OCI-LY7 (cell line): Measurements from ENCODE around the gene SPOCK1. TPM values are rescaled to one million over a fixed set of nuclear protein-coding genes. Genes with fewer than 3 reads are reported as not detected.

Source experiments
- BruUV-seq: library from RNA; stranded (reverse); fragments of 400-500 nt; replicated peaks from 2 replicates; lab custom pipeline; 2021; lab: Mats Ljungman, UMichigan
- CTCF ChIA-PET: fragments of 300-600 bp; sonication (Branson Sonifier 250); formaldehyde crosslinking; loops from one replicate; lab custom pipeline; 2022; ENCODE audit warnings: antibody characterized with exemption; ENCODE audit not compliant: unreplicated experiment; lab: Charles Lee
- POLR2A ChIA-PET: fragments of 300-600 bp; sonication (Branson Sonifier 250); formaldehyde crosslinking; loops from one replicate; lab custom pipeline; 2022; ENCODE audit warnings: antibody characterized with exemption; lab: Charles Lee
- DNase-seq: peaks from one replicate; pipeline ENCODE4 v3.0.0-alpha.2; 2015; ENCODE audit warnings: low spot score
- H2AFZ ChIP-seq: fragments of 200-600 bp; sonication (generic), shearing (Covaris generic); 2 replicates; pipeline ENCODE4 v1.6.1; 2014; ENCODE audit warnings: mild to moderate bottlenecking, antibody characterized with exemption, low read length, moderate library complexity
- H3K27ac ChIP-seq: fragments of 200-600 bp; sonication (generic); 2 replicates; pipeline ENCODE4 v1.5.1; 2014; ENCODE audit warnings: mixed run types, low read depth, mild to moderate bottlenecking, moderate library complexity, low read length, inconsistent platforms; ENCODE audit not compliant: poor library complexity, severe bottlenecking
- H3K36me3 ChIP-seq: fragments of 200-600 bp; sonication (generic); 2 replicates; pipeline ENCODE4 v1.6.1; 2014; ENCODE audit warnings: mild to moderate bottlenecking, antibody characterized with exemption, low read length, moderate library complexity, mixed read lengths; ENCODE audit not compliant: insufficient read depth
- H3K4me1 ChIP-seq: fragments of 200-600 bp; sonication (generic); 2 replicates; pipeline ENCODE4 v1.5.1; 2014; ENCODE audit warnings: mild to moderate bottlenecking, low read length; ENCODE audit not compliant: insufficient read depth, poor library complexity, severe bottlenecking
- H3K4me2 ChIP-seq: fragments of 200-600 bp; sonication (generic); 2 replicates; pipeline ENCODE4 v1.6.1; 2014; ENCODE audit warnings: mild to moderate bottlenecking, low read length
- H3K4me3 ChIP-seq: fragments of 200-600 bp; sonication (generic); 2 replicates; pipeline ENCODE4 v1.5.1; 2014; ENCODE audit warnings: mild to moderate bottlenecking, low read depth, low read length; ENCODE audit not compliant: poor library complexity, severe bottlenecking
- H3K79me2 ChIP-seq: fragments of 200-600 bp; sonication (generic); 2 replicates; pipeline ENCODE4 v1.6.1; 2016; ENCODE audit warnings: low read depth, mild to moderate bottlenecking, low read length, moderate library complexity, mixed read lengths; ENCODE audit not compliant: insufficient read depth
- H3K9me2 ChIP-seq: fragments of 200-600 bp; sonication (generic); 2 replicates; pipeline ENCODE4 v1.6.1; 2016; ENCODE audit warnings: mild to moderate bottlenecking, low read length, mixed read lengths; ENCODE audit not compliant: insufficient read depth
- H3K9me3 ChIP-seq: fragments of 200-600 bp; sonication (generic); 2 replicates; pipeline ENCODE4 v1.6.1; 2014; ENCODE audit warnings: mild to moderate bottlenecking, mixed run types, low read length, mixed read lengths
- H4K20me1 ChIP-seq: fragments of 200-600 bp; sonication (generic); 2 replicates; pipeline ENCODE4 v1.6.1; 2014; ENCODE audit warnings: mild to moderate bottlenecking, antibody characterized with exemption, low read length, moderate library complexity, mixed read lengths; ENCODE audit not compliant: insufficient read depth
- CTCF ChIP-seq: fragments of 200-600 bp; sonication (generic); conservative IDR thresholded peaks from 2 replicates; pipeline ENCODE4 v1.5.1; 2014; ENCODE audit warnings: mild to moderate bottlenecking, antibody characterized with exemption, low read length, moderate library complexity, mixed read lengths
- EZH2phosphoT487 ChIP-seq: fragments of 200-600 bp; sonication (generic); IDR thresholded peaks from 2 replicates; pipeline ENCODE4 v1.6.1; 2018; ENCODE audit warnings: low read depth, borderline replicate concordance, mild to moderate bottlenecking, mixed run types, antibody characterized with exemption, low read length, moderate library complexity, mixed read lengths
- intact Hi-C: fragments of 100-400 bp; cut with micrococcal nuclease; formaldehyde crosslinking; loops from one replicate; pipeline ENCODE4 v1.10.0; 2022; ENCODE audit not compliant: unreplicated experiment
- total RNA-seq, 2 experiments: library from RNA; depleted of rRNA in 1 of 2; stranded (reverse); fragments of >200 nt in 1 of 2; shearing (Covaris generic) in 1 of 2; gene quantifications; 2 replicates each; pipeline ENCODE4 v1.2.3, GENCODE V29; 2014 to 2022

The SPOCK1 gene
- total RNA-seq, 2 experiments from 2014 or later = 0.29 to 1.5 TPM

DNA sequence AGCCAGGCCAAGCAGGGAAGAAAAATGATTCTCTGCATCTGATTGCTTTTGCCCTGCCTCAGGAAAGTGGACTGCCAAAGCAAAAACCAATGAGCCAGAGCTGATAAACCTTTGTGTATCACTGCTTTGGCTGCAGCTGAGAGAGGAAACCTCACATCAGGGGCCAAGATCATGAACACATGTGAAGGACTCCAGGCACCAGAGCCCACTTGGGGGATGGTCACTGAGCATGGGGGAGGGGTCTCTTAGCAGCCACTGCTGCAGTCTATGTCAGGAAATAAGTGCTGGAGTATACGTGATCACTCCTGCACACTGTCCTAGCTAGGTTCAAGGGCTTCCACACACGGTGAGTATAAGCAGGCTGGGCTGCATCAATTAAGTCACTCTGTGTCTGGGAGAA lies 229.9 kb downstream of the SPOCK1 start:
- H3K79me2 ChIP-seq = no peaks in the 10 kb centered on the region
- TF ChIP-seq EZH2phosphoT487 (no peak), CTCF (no peak)
- H3K4me1 ChIP-seq = no peaks in the 10 kb centered on the region
- DNase-seq = no peak
- H2AFZ ChIP-seq = no peak overlapping the region
- intact Hi-C loops = no loop called here
- no peaks in the 10 kb centered on the region for H3K36me3 ChIP-seq
- no peaks in the 10 kb centered on the region for H4K20me1 ChIP-seq
- H3K4me2 ChIP-seq = no peak overlapping the region
- ChIA-PET POLR2A (interaction anchor here (1.1 kb wide), 1 partner anchor 12 kb away, joined by 3 read pairs; no protein-coding TSS in a partner anchor), CTCF (no interaction called here)
- H3K27ac ChIP-seq = no peak overlapping the region
- H3K9me2 ChIP-seq = no peaks in the 10 kb centered on the region
- BruUV-seq = no TSS peak
- no peak overlapping the region for H3K4me3 ChIP-seq
- no peaks in the 10 kb centered on the region for H3K9me3 ChIP-seq

DNA sequence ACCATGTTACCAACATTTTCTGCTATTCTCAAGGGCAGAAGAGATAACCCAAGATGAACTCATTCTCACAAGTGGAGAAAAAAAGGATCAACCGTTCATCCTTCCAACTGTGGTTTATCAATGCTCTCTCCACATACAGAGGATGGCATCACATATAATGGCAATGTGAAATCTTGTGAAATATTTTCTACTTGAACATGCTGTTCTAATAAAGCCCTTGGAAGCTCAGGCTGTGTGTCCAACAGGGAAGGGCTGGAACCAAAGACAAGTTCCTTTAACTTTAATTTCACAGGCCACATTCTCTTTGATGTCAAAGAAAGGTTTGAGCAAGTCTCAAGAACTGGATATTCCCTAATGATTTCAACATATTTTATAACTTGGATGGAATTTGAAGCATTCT lies 230.5 kb downstream of the SPOCK1 start:
- H3K4me3 ChIP-seq = no peak overlapping the region
- no peak overlapping the region for H3K27ac ChIP-seq
- H4K20me1 ChIP-seq = no peaks in the 10 kb centered on the region
- no peak overlapping the region for H2AFZ ChIP-seq
- H3K4me2 ChIP-seq = no peak overlapping the region
- no peaks in the 10 kb centered on the region for H3K79me2 ChIP-seq
- intact Hi-C loops = no loop called here
- no peaks in the 10 kb centered on the region for H3K9me3 ChIP-seq
- no peaks in the 10 kb centered on the region for H3K36me3 ChIP-seq
- ChIA-PET POLR2A (interaction anchor here (1.1 kb wide), 1 partner anchor 13 kb away, joined by 3 read pairs; no protein-coding TSS in a partner anchor), CTCF (interaction anchor here (0.5 kb wide), 1 partner anchor 190 kb away, joined by 6 read pairs; no protein-coding TSS in a partner anchor)
- DNase-seq = no peak
- TF ChIP-seq CTCF (no peak), EZH2phosphoT487 (no peak)
- no TSS peak for BruUV-seq
- H3K4me1 ChIP-seq = no peaks in the 10 kb centered on the region
- H3K9me2 ChIP-seq = no peaks in the 10 kb centered on the region

DNA sequence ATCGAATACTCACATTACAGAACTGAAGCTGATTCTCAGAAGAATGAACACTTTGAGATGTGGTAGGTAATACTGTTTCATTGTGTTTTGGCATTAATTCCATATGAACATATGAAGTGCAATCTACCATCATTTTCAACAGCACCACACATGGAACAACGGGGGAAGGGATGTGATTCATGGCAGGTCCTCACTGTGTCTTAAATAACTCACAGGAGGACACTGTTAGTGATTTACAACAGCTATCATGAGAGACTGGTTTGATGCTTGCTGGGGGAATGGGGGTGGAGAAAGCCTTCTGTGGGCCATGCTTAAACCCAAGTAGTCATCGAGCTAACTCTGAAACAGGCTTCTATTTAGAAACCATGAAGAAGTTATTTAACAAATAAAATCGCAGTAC lies 232.9 kb downstream of the SPOCK1 start:
- BruUV-seq = no TSS peak
- TF ChIP-seq EZH2phosphoT487 (no peak), CTCF (no peak)
- intact Hi-C loops = no loop called here

More for the DNA sequence above, 232.9 kb downstream of the SPOCK1 start:
- Histone ChIP-seq H3K9me2 (no peaks in the 10 kb centered on the region), H3K4me2 (no peak overlapping the region), H3K4me3 (no peak overlapping the region), H2AFZ (no peak overlapping the region), H4K20me1 (no peaks in the 10 kb centered on the region), H3K27ac (no peak overlapping the region), H3K4me1 (no peaks in the 10 kb centered on the region), H3K9me3 (no peaks in the 10 kb centered on the region), H3K79me2 (no peaks in the 10 kb centered on the region), H3K36me3 (no peaks in the 10 kb centered on the region)
- DNase-seq = no peak
- ChIA-PET CTCF (no interaction called here), POLR2A (no interaction called here)
